ENCODE measurements around the gene IRAG1. TPM values are rescaled to one million over a fixed set of nuclear protein-coding genes. Genes with fewer than 3 reads are reported as not detected.

Gene IRAG1
- 0.08 and 0.19 TPM in 2 replicates for total RNA-seq (2014; rRNA removed; shearing (Covaris generic))

GRCh38 chr11:10693509-10694081 lies at the start of gene IRAG1:
Gene IRAG1, minus strand, starts transcription at chr11:10693755. Its CDS starts 153 bp downstream, at chr11:10693602.

Small RNA genes lying within 50 kb of the gene (small RNA-seq; reads per million reads assigned to genes)
- not detected for gene RF00019

Other genes with a start within 250 kb of the IRAG1 start
- gene AMPD3, start 238.5 kb downstream of the IRAG1 start, total RNA-seq (2014; rRNA removed; shearing (Covaris generic)): 0.53 and 2.0 TPM in 2 replicates
- 5.6 TPM in 2 replicates for gene RNF141, start 152.6 kb downstream of the IRAG1 start, total RNA-seq (2014; rRNA removed; shearing (Covaris generic))
- not detected in 2 replicates for gene LYVE1, start 125.1 kb downstream of the IRAG1 start, total RNA-seq (2014; rRNA removed; shearing (Covaris generic))
- 12.1 and 20.7 TPM in 2 replicates for gene CTR9, start 57.5 kb upstream of the IRAG1 start, total RNA-seq (2014; rRNA removed; shearing (Covaris generic))
- gene EIF4G2, start 115.2 kb upstream of the IRAG1 start, total RNA-seq (2014; rRNA removed; shearing (Covaris generic)): 370 and 372 TPM in 2 replicates
- 16.8 and 21.9 TPM in 2 replicates for gene ZBED5, start 164.3 kb upstream of the IRAG1 start, total RNA-seq (2014; rRNA removed; shearing (Covaris generic))